OCI-LY1 (cell line): ENCODE results near the gene AQP11.

ENCODE experiments used
- EZH2 ChIP-seq: fragments of 200-600 bp; sonication (generic), shearing (Covaris generic); IDR thresholded peaks from 2 replicates; pipeline ENCODE4 v1.8.0; 2017; ENCODE audit warnings: borderline replicate concordance, mixed run types, mild to moderate bottlenecking, antibody characterized with exemption, low read length, moderate library complexity, mixed read lengths
- TF ChIP-seq, protein P1 (sequence below): fragments of 200-600 bp; sonication (generic), shearing (Covaris generic); IDR thresholded peaks from 2 replicates; pipeline ENCODE4 v1.5.1; 2017; ENCODE audit warnings: mild to moderate bottlenecking, antibody characterized with exemption, low read length, moderate library complexity, mixed read lengths

DNA sequence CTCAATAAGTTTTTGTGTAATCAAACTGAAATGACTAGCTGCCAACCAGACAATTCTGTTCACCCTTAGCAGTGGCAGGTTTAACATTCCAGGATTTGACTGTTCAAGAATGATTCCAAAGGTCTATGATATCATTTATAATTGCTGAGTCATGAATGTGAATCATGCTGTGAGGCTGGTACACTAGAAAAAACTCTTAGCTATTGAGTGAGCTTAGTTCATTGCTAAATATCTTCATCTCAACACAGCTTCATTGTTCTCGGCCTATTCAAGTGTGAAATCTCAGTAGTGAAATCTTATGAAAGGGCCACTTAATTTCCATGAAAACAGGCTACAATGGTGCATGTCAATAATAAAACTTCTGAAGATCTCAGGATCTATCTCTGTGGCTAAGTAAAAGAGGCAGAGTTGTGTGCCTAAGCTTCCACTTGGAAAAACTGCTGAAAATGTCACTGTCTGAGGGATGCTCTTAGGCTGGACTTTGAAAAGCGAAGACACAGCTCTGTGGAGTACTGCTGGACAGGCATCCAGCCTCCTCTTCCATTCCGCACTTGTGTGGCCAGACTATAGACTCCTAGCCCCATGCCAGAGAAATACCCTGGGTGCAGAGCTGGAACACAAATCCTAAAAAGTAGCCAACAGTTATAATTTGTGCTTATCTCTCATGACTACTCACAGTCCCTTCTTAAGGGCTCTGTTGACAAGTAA, 12.8 kb downstream of the AQP11 start:
- TF ChIP-seq EZH2 = no peak
- TF ChIP-seq, protein P1, sequence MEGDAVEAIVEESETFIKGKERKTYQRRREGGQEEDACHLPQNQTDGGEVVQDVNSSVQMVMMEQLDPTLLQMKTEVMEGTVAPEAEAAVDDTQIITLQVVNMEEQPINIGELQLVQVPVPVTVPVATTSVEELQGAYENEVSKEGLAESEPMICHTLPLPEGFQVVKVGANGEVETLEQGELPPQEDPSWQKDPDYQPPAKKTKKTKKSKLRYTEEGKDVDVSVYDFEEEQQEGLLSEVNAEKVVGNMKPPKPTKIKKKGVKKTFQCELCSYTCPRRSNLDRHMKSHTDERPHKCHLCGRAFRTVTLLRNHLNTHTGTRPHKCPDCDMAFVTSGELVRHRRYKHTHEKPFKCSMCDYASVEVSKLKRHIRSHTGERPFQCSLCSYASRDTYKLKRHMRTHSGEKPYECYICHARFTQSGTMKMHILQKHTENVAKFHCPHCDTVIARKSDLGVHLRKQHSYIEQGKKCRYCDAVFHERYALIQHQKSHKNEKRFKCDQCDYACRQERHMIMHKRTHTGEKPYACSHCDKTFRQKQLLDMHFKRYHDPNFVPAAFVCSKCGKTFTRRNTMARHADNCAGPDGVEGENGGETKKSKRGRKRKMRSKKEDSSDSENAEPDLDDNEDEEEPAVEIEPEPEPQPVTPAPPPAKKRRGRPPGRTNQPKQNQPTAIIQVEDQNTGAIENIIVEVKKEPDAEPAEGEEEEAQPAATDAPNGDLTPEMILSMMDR = no peak
